Keratinocyte (primary cell): Measurements from ENCODE around the gene MEF2B. TPM values are rescaled to one million over a fixed set of nuclear protein-coding genes. Genes with fewer than 3 reads are reported as not detected.

Experiments
- DNase-seq: peaks from one replicate; pipeline ENCODE4 v3.0.0-alpha.2; 2011; ENCODE audit warnings: low read depth, missing footprints, low spot score
- FAIRE-seq: peaks from 2 replicates; lab custom pipeline; 2011; peaks lifted over from hg19 to GRCh38; lab: Jason Lieb, UNC
- H2AFZ ChIP-seq: 2 replicates; pipeline ENCODE4 v1.6.0; 2012; ENCODE audit warnings: low read length, control low read depth, inconsistent platforms; ENCODE audit not compliant: control insufficient read depth
- H3K27ac ChIP-seq: 2 replicates; pipeline ENCODE4 v1.5.1; 2011; ENCODE audit warnings: low read length; ENCODE audit not compliant: control insufficient read depth, insufficient read depth
- H3K27me3 ChIP-seq: 3 replicates; pipeline ENCODE4 v1.6.0; 2011; ENCODE audit warnings: low read length; ENCODE audit not compliant: control insufficient read depth, insufficient read depth; ENCODE audit errors: extremely low read depth
- H3K36me3 ChIP-seq, 2 experiments: 2 replicates in 1 of 2; 3 replicates in 1 of 2; pipeline ENCODE4 v1.5.1; 2011; ENCODE audit warnings: low read length in 2 of 2, mild to moderate bottlenecking in 1 of 2; ENCODE audit not compliant: control insufficient read depth in 2 of 2, insufficient read depth in 2 of 2; ENCODE audit errors: extremely low read depth in 1 of 2
- H3K4me1 ChIP-seq: 3 replicates; pipeline ENCODE4 v1.5.1; 2011; ENCODE audit warnings: low read length; ENCODE audit not compliant: control insufficient read depth, insufficient read depth; ENCODE audit errors: extremely low read depth
- H3K4me2 ChIP-seq: 3 replicates; pipeline ENCODE4 v1.6.0; 2011; ENCODE audit warnings: low read depth, low read length; ENCODE audit not compliant: control insufficient read depth, insufficient read depth; ENCODE audit errors: extremely low read depth
- H3K4me3 ChIP-seq, 3 experiments: fragments of 200-600 bp in 1 of 3; sonication (generic) in 1 of 3; 2 replicates in 2 of 3; 3 replicates in 1 of 3; pipeline ENCODE4 v1.5.1; 2011 to 2016; ENCODE audit warnings: low read length in 3 of 3, mild to moderate bottlenecking in 3 of 3, control low read depth in 2 of 3, inconsistent platforms in 1 of 3, low read depth in 1 of 3, mixed read lengths in 1 of 3, mixed run types in 1 of 3, moderate library complexity in 1 of 3; ENCODE audit not compliant: control insufficient read depth in 2 of 3, insufficient read depth in 2 of 3; ENCODE audit errors: extremely low read depth in 1 of 3
- H3K79me2 ChIP-seq: 2 replicates; pipeline ENCODE4 v1.6.0; 2012; ENCODE audit warnings: low read length; ENCODE audit not compliant: control insufficient read depth, insufficient read depth
- H3K9ac ChIP-seq: 3 replicates; pipeline ENCODE4 v1.6.0; 2011; ENCODE audit warnings: low read length; ENCODE audit not compliant: control insufficient read depth, insufficient read depth; ENCODE audit errors: extremely low read depth
- H3K9me1 ChIP-seq: 3 replicates; pipeline ENCODE4 v1.6.0; 2011; ENCODE audit warnings: low read length; ENCODE audit not compliant: control insufficient read depth, insufficient read depth; ENCODE audit errors: extremely low read depth
- H3K9me3 ChIP-seq: 2 replicates; pipeline ENCODE4 v1.5.1; 2012; ENCODE audit warnings: low read depth, low read length; ENCODE audit not compliant: control insufficient read depth
- H4K20me1 ChIP-seq: 3 replicates; pipeline ENCODE4 v1.6.0; 2011; ENCODE audit warnings: low read length; ENCODE audit not compliant: control insufficient read depth, insufficient read depth; ENCODE audit errors: extremely low read depth
- CTCF ChIP-seq, 3 experiments: IDR thresholded peaks in 1 of 3; conservative IDR thresholded peaks in 1 of 3; optimal IDR thresholded peaks in 1 of 3; 2 replicates in 2 of 3; 3 replicates in 1 of 3; pipeline versions ENCODE3 to v1.5.1; 2011; ENCODE audit warnings: low read length in 3 of 3, mild to moderate bottlenecking in 3 of 3, moderate library complexity in 2 of 3, control low read depth in 1 of 3, inconsistent platforms in 1 of 3; ENCODE audit not compliant: insufficient read depth in 2 of 3; ENCODE audit errors: extremely low read depth in 1 of 3
- EZH2 ChIP-seq: IDR thresholded peaks from one replicate; pipeline ENCODE4 v1.6.1; 2012; ENCODE audit warnings: inconsistent platforms, mild to moderate bottlenecking, low read length, moderate library complexity
- dilution Hi-C: fragments of 300-500 bp; cut with MboI; formaldehyde crosslinking; loops from one replicate; pipeline ENCODE4 v1.7.0; 2020; ENCODE audit warnings: low sequenced_read_pairs; ENCODE audit not compliant: extremely low pct_ligation_motif_present
- polyA plus RNA-seq, 5 experiments: library from polyadenylated mRNA; depleted of rRNA in 3 of 5; stranded (reverse) in 3 of 5; stranded (forward) in 1 of 5; unstranded in 1 of 5; fragments of >200 nt; gene quantifications; 1 replicate in 1 of 5; 2 replicates in 3 of 5; 3 replicates in 1 of 5; pipeline versions ENCODE4 v1.2.1 to v1.2.3, GENCODE V29; 2011 to 2012; ENCODE audit warnings: missing spikeins in 2 of 5, low read depth in 1 of 5, low replicate concordance in 1 of 5

Gene MEF2B
- polyA plus RNA-seq, 1 donor (not counting 4 experiments of a cell fraction or from before 2014, with no cell fraction given) = 0.05 TPM

GRCh38 chr19:19165396-19165795, 4.7 kb downstream of the MEF2B start:
- dilution Hi-C loops = no loop called here
- DNase-seq (no peak), FAIRE-seq (no peak)
- Histone ChIP-seq H3K4me2 (no peak overlapping the region), H3K9ac (no peak overlapping the region), H2AFZ (no peak overlapping the region), H3K4me3 (no peak overlapping the region), H3K79me2 (no peaks in the 10 kb centered on the region), H3K9me1 (no peaks in the 10 kb centered on the region), H4K20me1 (peaks cover 5% of the 10 kb centered on the region), H3K4me1 (no peaks in the 10 kb centered on the region), H3K27ac (no peak overlapping the region), H3K36me3 (no peaks in the 10 kb centered on the region), H3K27me3 (no peaks in the 10 kb centered on the region), H3K9me3 (no peaks in the 10 kb centered on the region)
- TF ChIP-seq EZH2 = no peak
- no peak for TF ChIP-seq CTCF (optimal IDR thresholded peaks at IDR 0.05 in 1 of 3, IDR thresholded peaks at IDR 0.05 in 1 of 3, conservative IDR thresholded peaks at IDR 0.05 in 1 of 3; ENCODE audit: extremely low read depth in 1 of 3, insufficient read depth in 2 of 3, low read length in 3 of 3)

DNA sequence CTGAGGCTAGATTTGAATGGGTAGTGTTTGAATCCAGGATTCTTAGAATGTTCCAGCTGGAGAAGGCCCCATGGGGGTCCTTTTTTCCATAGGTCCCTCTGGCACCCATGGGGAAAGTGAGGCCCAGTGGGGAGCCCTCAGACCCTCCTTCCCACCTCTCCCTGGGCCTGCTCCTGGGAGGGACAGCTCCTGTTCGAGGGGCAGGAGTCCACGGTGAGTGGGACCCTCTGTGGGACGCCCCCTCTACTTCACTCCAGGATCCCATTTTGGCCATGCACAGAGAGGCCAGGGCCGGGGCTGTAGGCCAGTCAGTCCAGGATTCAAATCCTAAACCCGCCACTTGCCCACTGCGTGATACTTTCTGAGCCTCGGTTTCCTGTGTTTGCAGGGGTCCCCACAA, 7.6 kb downstream of the MEF2B start:
- Histone ChIP-seq H2AFZ (no peak overlapping the region), H3K9me3 (no peaks in the 10 kb centered on the region), H3K27ac (no peak overlapping the region), H4K20me1 (no peaks in the 10 kb centered on the region), H3K9ac (no peak overlapping the region), H3K79me2 (no peaks in the 10 kb centered on the region), H3K4me1 (no peaks in the 10 kb centered on the region), H3K36me3 (no peaks in the 10 kb centered on the region), H3K27me3 (no peaks in the 10 kb centered on the region), H3K4me2 (no peak overlapping the region), H3K4me3 (no peak overlapping the region), H3K9me1 (no peaks in the 10 kb centered on the region)
- TF ChIP-seq EZH2 = no peak
- no peak for TF ChIP-seq CTCF (optimal IDR thresholded peaks at IDR 0.05 in 1 of 3, IDR thresholded peaks at IDR 0.05 in 1 of 3, conservative IDR thresholded peaks at IDR 0.05 in 1 of 3; ENCODE audit: extremely low read depth in 1 of 3, insufficient read depth in 2 of 3, low read length in 3 of 3)
- DNase-seq = no peak
- dilution Hi-C loops = no loop called here
- FAIRE-seq = no peak
